Upper lobe of left lung (tissue), 6 donors: Measurements from ENCODE around the gene WASF2. TPM values are rescaled to one million over a fixed set of nuclear protein-coding genes. Genes with fewer than 3 reads are reported as not detected.

Experiments
- ATAC-seq, 2 donors: fragments of 200-7000 bp; cut with Tn5 transposase; one replicate each; pipeline ENCODE4 v1.9.1; 2022; ENCODE audit warnings: mild to moderate bottlenecking in 2 of 2, moderate library complexity in 2 of 2; ENCODE audit not compliant: low FRiP score in 2 of 2
- DNase-seq, 2 donors: peaks; one replicate each; pipeline ENCODE4 v3.0.0-alpha.2; 2019 to 2020
- H3K27ac ChIP-seq, 4 donors: fragments of 200-600 bp; sonication (generic); one replicate each; pipeline ENCODE4 v1.5.1; 2016 to 2019
- H3K27me3 ChIP-seq, 4 donors: fragments of 200-600 bp; sonication (generic); one replicate each; pipeline ENCODE4 v1.5.1; 2017 to 2019
- H3K36me3 ChIP-seq, 4 donors: fragments of 200-600 bp; sonication (generic); one replicate each; pipeline ENCODE4 v1.5.1; 2016 to 2019
- H3K4me1 ChIP-seq, 4 donors: fragments of 200-600 bp; sonication (generic); one replicate each; pipeline ENCODE4 v1.5.1; 2018 to 2019
- H3K4me3 ChIP-seq, 4 donors: fragments of 200-600 bp; sonication (generic); one replicate each; pipeline ENCODE4 v1.5.1; 2017 to 2019; ENCODE audit warnings: mild to moderate bottlenecking in 2 of 4, moderate library complexity in 1 of 4
- H3K9me3 ChIP-seq, 4 donors: fragments of 200-600 bp; sonication (generic); one replicate each; pipeline ENCODE4 v1.5.1; 2018 to 2019
- CTCF ChIP-seq, 6 experiments: fragments of 450-650 bp in 4 of 6; fragments of 200-600 bp in 2 of 6; sonication (generic) in 2 of 6; IDR thresholded peaks; one replicate each; pipeline ENCODE4 v1.5.1; 2016 to 2019; ENCODE audit warnings: antibody characterized with exemption in 6 of 6
- EP300 ChIP-seq, 4 donors: sonication (generic); formaldehyde crosslinking; IDR thresholded peaks; one replicate each; pipeline ENCODE4 v1.5.1; 2017; ENCODE audit warnings: antibody characterized with exemption in 4 of 4, control low read depth in 2 of 4
- POLR2A ChIP-seq, 4 donors: fragments of 450-650 bp; IDR thresholded peaks; one replicate each; pipeline ENCODE4 v1.5.1; 2016 to 2017; ENCODE audit warnings: antibody characterized with exemption in 4 of 4, mild to moderate bottlenecking in 2 of 4
- POLR2AphosphoS5 ChIP-seq, 2 donors: sonication (generic); formaldehyde crosslinking; IDR thresholded peaks; one replicate each; pipeline ENCODE4 v1.5.1; 2017; ENCODE audit warnings: antibody characterized with exemption in 2 of 2
- WGBS, 2 donors: methylation state at CpG; one replicate each; pipeline ENCODE4 v1.1.5; 2017 to 2018; 5-methylcytosine and 5-hydroxymethylcytosine counted together
- total RNA-seq, 6 donors: library from RNA; depleted of rRNA in 4 of 6; stranded (reverse); fragments of >200 nt in 4 of 6; gene quantifications; one replicate each; pipeline versions ENCODE4 v1.1.0 to v1.2.1, GENCODE V29; 2016 to 2021
- donor health status: DM: no; HTN: no; CAD: no; lungs with moderate emphysema.
- donor health status: DM: no; HTN: yes; CAD: no; lungs with severe emphysema.

The WASF2 gene
- total RNA-seq, 6 donors from 2014 or later, result 53.4 to 158 (median 62.2) TPM

- TF ChIP-seq CTCF (IDR thresholded peaks at IDR 0.05) (no peak), EP300 (IDR thresholded peaks at IDR 0.05) (no peak), POLR2AphosphoS5 (IDR thresholded peaks at IDR 0.05) (no peak), POLR2A (IDR thresholded peaks at IDR 0.05) (no peak)
- Histone ChIP-seq H3K9me3 (no peaks in the 10 kb centered on the region), H3K36me3 (no peaks in the 10 kb centered on the region), H3K4me3 (no peak overlapping the region), H3K27ac (peak overlapping the region in 3 of 4 donors; percentile 98 to 100 (median 99)), H3K4me1 (peaks cover 19 to 28% (median 25%) of the 10 kb centered on the region in 4 donors), H3K27me3 (no peaks in the 10 kb centered on the region)
- ATAC-seq (no peak), DNase-seq (no peak)
- WGBS, 2 donors, result 91 to 95% methylated on average over 3 of the region's 3 CpGs
Measured at GRCh38 chr1:27492796-27493195, 2.8 kb upstream of the WASF2 start.

- Histone ChIP-seq H3K4me1 (peaks cover 20 to 30% (median 26%) of the 10 kb centered on the region in 4 donors), H3K27ac (peak overlapping the region; percentile 64 to 100 (median 98)), H3K9me3 (no peaks in the 10 kb centered on the region), H3K36me3 (no peaks in the 10 kb centered on the region), H3K27me3 (no peaks in the 10 kb centered on the region), H3K4me3 (no peak overlapping the region)
- ATAC-seq (no peak), DNase-seq (no peak)
- WGBS, 2 donors, result 46 to 55% methylated on average over 9 of the region's 9 CpGs
- TF ChIP-seq CTCF (IDR thresholded peaks at IDR 0.05), result no peak
- TF ChIP-seq POLR2A (IDR thresholded peaks at IDR 0.05), result no peak
- no peak for TF ChIP-seq POLR2AphosphoS5 (IDR thresholded peaks at IDR 0.05)
- TF ChIP-seq EP300 (IDR thresholded peaks at IDR 0.05), result no peak
Measured at GRCh38 chr1:27491748-27492700, 2.1 kb upstream of the WASF2 start.

- no peak for TF ChIP-seq POLR2AphosphoS5 (IDR thresholded peaks at IDR 0.05)
- no peak for TF ChIP-seq POLR2A (IDR thresholded peaks at IDR 0.05)
- no peak for TF ChIP-seq EP300 (IDR thresholded peaks at IDR 0.05)
- TF ChIP-seq CTCF (IDR thresholded peaks at IDR 0.05), result no peak
- Histone ChIP-seq H3K4me1 (peaks cover 34 to 49% (median 42%) of the 10 kb centered on the region in 4 donors), H3K27me3 (no peaks in the 10 kb centered on the region), H3K9me3 (no peaks in the 10 kb centered on the region), H3K36me3 (no peaks in the 10 kb centered on the region), H3K27ac (peak overlapping the region; percentile 97 to 100 (median 98)), H3K4me3 (peak overlapping the region; percentile 62 to 100 (median 76))
- no peak for DNase-seq
- ATAC-seq, result peak; percentile 22 to 38
- 0 to 1% methylated on average over 9 to 16 of the region's 26 CpGs for WGBS, 2 donors
Measured at GRCh38 chr1:27489501-27489972, 430 bp downstream of the WASF2 start.

- no peaks in the 10 kb centered on the region for H3K9me3 ChIP-seq
- DNase-seq (no peak), ATAC-seq (no peak)
- no peaks in the 10 kb centered on the region for H3K27me3 ChIP-seq
- peaks cover 41 to 61% (median 53%) of the 10 kb centered on the region in 4 donors for H3K4me1 ChIP-seq
- peaks cover 0 to 6% (median 0%) of the 10 kb centered on the region in 4 donors for H3K36me3 ChIP-seq
- 7 to 8% methylated on average over 6 of the region's 6 CpGs for WGBS, 2 donors
- no peak for TF ChIP-seq POLR2AphosphoS5 (IDR thresholded peaks at IDR 0.05)
- no peak for TF ChIP-seq POLR2A (IDR thresholded peaks at IDR 0.05)
- TF ChIP-seq EP300 (IDR thresholded peaks at IDR 0.05), result no peak
- TF ChIP-seq CTCF (IDR thresholded peaks at IDR 0.05), result no peak
- peak overlapping the region; percentile 97 to 100 (median 98) for H3K27ac ChIP-seq
- peak overlapping the region; percentile 62 to 100 (median 76) for H3K4me3 ChIP-seq
Measured at GRCh38 chr1:27487966-27488884, 1.7 kb downstream of the WASF2 start.
